22Rv1 (cell line): ENCODE measurements around the gene ANKRD6.

Experiments used
- H3K27ac ChIP-seq: fragments of 450-650 bp; 2 replicates; pipeline ENCODE4 v1.5.1; 2017
- CTCF ChIP-seq: fragments of 450-650 bp; IDR thresholded peaks from 2 replicates; pipeline ENCODE4 v1.5.1; 2017; ENCODE audit warnings: mild to moderate bottlenecking
- ZFX ChIP-seq: fragments of 450-650 bp; IDR thresholded peaks from 2 replicates; pipeline ENCODE4 v1.6.1; 2017; ENCODE audit warnings: antibody characterized with exemption, borderline replicate concordance

Gene ANKRD6

GRCh38 chr6:89567630-89568390 lies 134.9 kb downstream of the ANKRD6 start:
- TF ChIP-seq CTCF (no peak), ZFX (no peak)
- H3K27ac ChIP-seq: no peak overlapping the region

GRCh38 chr6:89574910-89575561 lies 142.1 kb downstream of the ANKRD6 start:
- no peak for TF ChIP-seq CTCF
- TF ChIP-seq ZFX: no peak
- H3K27ac ChIP-seq: no peak overlapping the region

- H3K27ac ChIP-seq: no peak overlapping the region
- TF ChIP-seq CTCF (no peak), ZFX (no peak)
Observed at GRCh38 chr6:89575562-89575960, 142.6 kb downstream of the ANKRD6 start.

GRCh38 chr6:89580997-89581666 lies 148.2 kb downstream of the ANKRD6 start:
- H3K27ac ChIP-seq: no peak overlapping the region
- no peak for TF ChIP-seq ZFX

- no peak overlapping the region for H3K27ac ChIP-seq
- TF ChIP-seq ZFX: no peak
Observed at GRCh38 chr6:89581689-89582088, 148.7 kb downstream of the ANKRD6 start.

GRCh38 chr6:89582669-89583325 lies 149.8 kb downstream of the ANKRD6 start:
- TF ChIP-seq CTCF (no peak), ZFX (no peak)
- H3K27ac ChIP-seq: no peak overlapping the region

GRCh38 chr6:89583559-89583958 lies 150.6 kb downstream of the ANKRD6 start:
- TF ChIP-seq CTCF (no peak; the same call in 1 of the 2 replicates), ZFX (no peak)

GRCh38 chr6:89584539-89584938 lies 151.6 kb downstream of the ANKRD6 start:
- H3K27ac ChIP-seq: no peak overlapping the region
- TF ChIP-seq CTCF (no peak), ZFX (no peak)

More at GRCh38 chr6:89583559-89583958, 150.6 kb downstream of the ANKRD6 start:
- H3K27ac ChIP-seq: no peak overlapping the region
